GM12872 (cell line): ENCODE data around the gene SALL1.

ENCODE experiments used
- TF ChIP-seq, protein P1 (sequence below): IDR thresholded peaks from 3 replicates; pipeline ENCODE4 v1.5.1; 2011; ENCODE audit warnings: low read depth, mild to moderate bottlenecking, low read length, moderate library complexity; ENCODE audit not compliant: insufficient read depth

Gene SALL1

GRCh38 chr16:51138178-51138577 lies 12.9 kb downstream of the SALL1 start:
- TF ChIP-seq, protein P1, sequence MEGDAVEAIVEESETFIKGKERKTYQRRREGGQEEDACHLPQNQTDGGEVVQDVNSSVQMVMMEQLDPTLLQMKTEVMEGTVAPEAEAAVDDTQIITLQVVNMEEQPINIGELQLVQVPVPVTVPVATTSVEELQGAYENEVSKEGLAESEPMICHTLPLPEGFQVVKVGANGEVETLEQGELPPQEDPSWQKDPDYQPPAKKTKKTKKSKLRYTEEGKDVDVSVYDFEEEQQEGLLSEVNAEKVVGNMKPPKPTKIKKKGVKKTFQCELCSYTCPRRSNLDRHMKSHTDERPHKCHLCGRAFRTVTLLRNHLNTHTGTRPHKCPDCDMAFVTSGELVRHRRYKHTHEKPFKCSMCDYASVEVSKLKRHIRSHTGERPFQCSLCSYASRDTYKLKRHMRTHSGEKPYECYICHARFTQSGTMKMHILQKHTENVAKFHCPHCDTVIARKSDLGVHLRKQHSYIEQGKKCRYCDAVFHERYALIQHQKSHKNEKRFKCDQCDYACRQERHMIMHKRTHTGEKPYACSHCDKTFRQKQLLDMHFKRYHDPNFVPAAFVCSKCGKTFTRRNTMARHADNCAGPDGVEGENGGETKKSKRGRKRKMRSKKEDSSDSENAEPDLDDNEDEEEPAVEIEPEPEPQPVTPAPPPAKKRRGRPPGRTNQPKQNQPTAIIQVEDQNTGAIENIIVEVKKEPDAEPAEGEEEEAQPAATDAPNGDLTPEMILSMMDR: no peak

GRCh38 chr16:51137097-51137496 lies 14.0 kb downstream of the SALL1 start:
- TF ChIP-seq, protein P1: no peak

GRCh38 chr16:51134876-51135275 lies 16.2 kb downstream of the SALL1 start:
- TF ChIP-seq, protein P1: no peak

DNA sequence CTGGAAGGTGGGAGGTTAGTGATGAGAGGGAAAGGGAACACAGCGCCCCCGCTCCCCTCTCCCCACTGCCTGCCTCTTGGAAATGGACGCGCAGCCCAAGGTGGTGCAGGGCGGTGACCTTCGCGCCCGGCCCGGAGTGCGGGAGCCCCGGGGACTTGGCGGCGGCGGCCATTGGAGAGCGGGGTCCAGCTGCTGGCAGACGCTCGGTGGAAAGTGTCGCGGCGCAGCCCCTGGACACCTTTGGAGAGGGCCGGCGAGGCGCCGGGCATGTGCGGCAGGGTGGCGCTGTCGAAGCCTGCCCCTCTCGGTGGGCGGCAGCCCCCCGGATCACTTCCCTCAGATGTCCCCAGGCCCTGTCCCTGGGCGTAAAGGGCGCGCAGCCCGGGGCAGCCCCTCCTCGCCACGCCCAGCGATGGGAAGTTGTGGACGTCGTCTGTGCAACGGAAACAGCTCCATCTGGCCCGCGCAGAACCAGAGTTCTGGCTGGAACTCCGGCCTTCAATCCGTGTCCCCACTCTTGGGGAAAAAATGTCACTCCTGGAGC lies 16.7 kb downstream of the SALL1 start:
- TF ChIP-seq, protein P1: no peak

- TF ChIP-seq, protein P1: no peak
Observed at GRCh38 chr16:51133688-51134087, 17.4 kb downstream of the SALL1 start.

DNA sequence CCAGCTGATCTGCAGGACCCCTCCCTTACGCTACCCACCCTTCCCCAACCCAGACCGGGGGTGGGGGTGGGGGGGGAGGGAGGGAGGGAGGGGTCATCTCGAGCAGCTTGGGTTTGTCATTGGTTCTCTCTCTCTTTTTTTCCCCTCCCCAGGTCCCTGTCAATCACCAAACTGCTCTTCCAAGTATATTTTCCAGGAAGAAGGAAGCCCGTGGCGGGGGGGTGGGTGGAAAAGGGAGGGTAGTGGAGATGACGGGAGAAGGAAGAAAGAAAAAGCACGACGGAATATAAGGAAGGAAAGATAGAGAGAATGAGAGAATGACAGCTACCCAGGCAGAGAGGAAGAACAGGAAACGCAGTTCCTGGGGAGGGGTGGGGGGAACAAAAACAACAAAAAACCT lies 17.9 kb downstream of the SALL1 start:
- TF ChIP-seq, protein P1: no peak

DNA sequence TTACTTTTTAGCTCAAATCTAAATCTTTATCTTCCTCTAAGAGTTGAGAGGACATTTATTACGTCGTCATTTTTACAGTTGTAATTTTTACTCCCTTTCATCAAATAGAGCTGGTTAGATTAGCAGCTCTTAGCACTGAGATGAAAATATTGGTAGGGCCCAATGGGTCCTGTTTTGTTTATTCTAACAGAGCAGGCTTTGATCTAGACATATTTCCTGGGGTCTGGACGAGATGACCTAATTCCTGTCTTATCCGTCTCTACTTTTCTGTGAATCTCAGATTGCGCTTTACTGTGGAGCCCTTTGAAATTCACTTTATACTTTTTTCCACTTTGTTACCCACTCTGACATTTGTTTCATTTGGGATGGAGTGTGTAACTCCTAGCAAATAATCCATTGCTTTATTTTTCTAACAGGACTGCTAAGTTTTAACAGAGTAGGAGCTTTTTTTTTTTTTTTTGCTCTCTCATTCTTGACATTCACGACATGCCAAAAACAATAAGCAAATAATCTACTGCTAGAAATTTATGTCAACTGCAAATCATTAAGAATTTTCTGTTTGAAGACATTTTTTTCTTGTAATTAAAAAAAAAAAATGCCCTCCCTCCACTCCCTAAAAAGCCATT lies 18.5 kb downstream of the SALL1 start:
- TF ChIP-seq, protein P1: no peak

DNA sequence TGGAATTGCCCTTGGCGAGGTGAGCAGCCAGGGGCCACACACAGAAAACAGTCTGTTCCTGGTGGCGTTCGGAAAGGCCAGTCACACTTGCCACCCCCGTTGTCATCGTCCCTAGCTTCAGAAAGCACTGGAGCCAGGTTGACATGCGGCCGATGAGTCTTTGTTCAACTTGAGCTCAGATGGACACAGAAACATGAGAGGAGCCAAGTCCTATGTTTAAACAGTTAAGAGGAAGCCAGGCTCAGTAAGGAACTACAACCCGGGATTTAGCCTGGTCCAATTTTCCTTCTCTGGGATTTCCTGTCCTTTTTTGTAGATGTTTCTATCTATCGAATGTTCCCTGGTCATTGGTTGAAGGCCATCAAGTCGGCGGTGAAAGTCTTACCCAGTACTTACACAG lies 19.5 kb downstream of the SALL1 start:
- TF ChIP-seq, protein P1: no peak
